HCT116 (cell line): Measurements from ENCODE around the gene FBP1. TPM values are rescaled to one million over a fixed set of nuclear protein-coding genes. Genes with fewer than 3 reads are reported as not detected.

Experiments
- ATAC-seq: fragments of 200-7000 bp; cut with Tn5 transposase; 2 replicates; pipeline ENCODE4 v1.9.1; 2020; ENCODE audit warnings: mild to moderate bottlenecking, moderate library complexity
- BruUV-seq: library from RNA; stranded (reverse); fragments of 400-500 nt; replicated peaks from 2 replicates; lab custom pipeline; 2021; lab: Mats Ljungman, UMichigan
- CTCF ChIA-PET: fragments of 300-600 bp; sonication (Branson Sonifier 250); formaldehyde crosslinking; loops from one replicate; lab custom pipeline; 2021; ENCODE audit warnings: antibody characterized with exemption; lab: Charles Lee
- POLR2A ChIA-PET: fragments of 300-600, 350-600 bp; sonication (Branson Sonifier 250); formaldehyde crosslinking; loops from one replicate; lab custom pipeline; 2021; ENCODE audit warnings: antibody characterized with exemption; lab: Charles Lee
- RAD21 ChIA-PET, 2 experiments: fragments of 300-600 bp; sonication (Branson Sonifier 250); formaldehyde crosslinking; loops; one replicate each; lab custom pipeline; 2023; ENCODE audit warnings: low total read pairs in 2 of 2; ENCODE audit not compliant: uncharacterized antibody in 2 of 2, unreplicated experiment in 2 of 2, low non-redundant PET in 1 of 2; lab: Charles Lee
- DNase-seq: peaks from one replicate; pipeline ENCODE4 v3.0.0-alpha.2; 2010; ENCODE audit warnings: low read depth, low spot score
- H2AFZ ChIP-seq: fragments of 200-600 bp; shearing (Covaris generic), sonication (generic); 2 replicates; pipeline ENCODE4 v1.6.1; 2017; ENCODE audit warnings: low read depth, mixed run types, mixed read lengths, antibody characterized with exemption, low read length; ENCODE audit not compliant: poor library complexity, severe bottlenecking
- H3K27ac ChIP-seq: 2 replicates; pipeline ENCODE4 v1.5.1; 2012; ENCODE audit warnings: low read depth, low read length
- H3K27me3 ChIP-seq: fragments of 200-600 bp; sonication (generic); 2 replicates; pipeline ENCODE4 v1.6.1; 2016; ENCODE audit warnings: mixed run types, low read length, mixed read lengths; ENCODE audit not compliant: insufficient read depth
- H3K36me3 ChIP-seq, 2 experiments: fragments of 200-500 bp in 1 of 2; fragments of 200-600 bp in 1 of 2; sonication (Bioruptor generic) in 1 of 2; sonication (generic) in 1 of 2; 2 replicates each; pipeline versions ENCODE4 v1.5.1 to v1.6.1; 2014 to 2016; ENCODE audit warnings: low read length in 2 of 2, inconsistent platforms in 1 of 2, mixed read lengths in 1 of 2, mixed run types in 1 of 2; ENCODE audit not compliant: insufficient read depth in 2 of 2, control insufficient read depth in 1 of 2
- H3K4me1 ChIP-seq, 2 experiments: fragments of 200-600 bp in 1 of 2; sonication (generic) in 1 of 2; 2 replicates each; pipeline versions ENCODE4 v1.5.1 to v1.6.1; 2012 to 2017; ENCODE audit warnings: low read length in 2 of 2, inconsistent platforms in 1 of 2, mild to moderate bottlenecking in 1 of 2, mixed read lengths in 1 of 2, mixed run types in 1 of 2, moderate library complexity in 1 of 2; ENCODE audit not compliant: insufficient read depth in 2 of 2, control insufficient read depth in 1 of 2
- H3K4me2 ChIP-seq: fragments of 200-600 bp; sonication (generic); 2 replicates; pipeline ENCODE4 v1.6.1; 2017; ENCODE audit warnings: mixed run types, low read length, mixed read lengths
- H3K4me3 ChIP-seq, 2 experiments: fragments of 200-600 bp in 1 of 2; sonication (generic) in 1 of 2; replicated peaks in 1 of 2; 2 replicates each; pipeline ENCODE4 v1.5.1; 2011 to 2016; ENCODE audit warnings: low read length in 2 of 2, control low read depth in 1 of 2, low read depth in 1 of 2, mild to moderate bottlenecking in 1 of 2, mixed read lengths in 1 of 2, mixed run types in 1 of 2
- H3K79me2 ChIP-seq: fragments of 200-600 bp; sonication (generic); 2 replicates; pipeline ENCODE4 v1.6.1; 2017; ENCODE audit warnings: mild to moderate bottlenecking, mixed run types, low read length, moderate library complexity, mixed read lengths; ENCODE audit not compliant: insufficient read depth
- H3K9ac ChIP-seq: fragments of 200-600 bp; sonication (generic); 2 replicates; pipeline ENCODE4 v1.6.1; 2016; ENCODE audit warnings: low read length, mixed read lengths
- H3K9me2 ChIP-seq: fragments of 200-600 bp; sonication (generic), shearing (Covaris generic); 2 replicates; pipeline ENCODE4 v1.6.1; 2017; ENCODE audit warnings: mixed run types, mild to moderate bottlenecking, moderate library complexity; ENCODE audit not compliant: insufficient read depth
- H3K9me3 ChIP-seq, 2 experiments: fragments of 200-500 bp in 1 of 2; fragments of 200-600 bp in 1 of 2; sonication (Bioruptor generic) in 1 of 2; sonication (generic) in 1 of 2; 2 replicates each; pipeline ENCODE4 v1.6.1; 2014 to 2017; ENCODE audit warnings: low read length in 2 of 2, mixed read lengths in 2 of 2, inconsistent platforms in 1 of 2, low read depth in 1 of 2, mild to moderate bottlenecking in 1 of 2, mixed run types in 1 of 2, moderate library complexity in 1 of 2; ENCODE audit not compliant: control insufficient read depth in 1 of 2, insufficient read depth in 1 of 2
- H4K20me1 ChIP-seq: fragments of 200-600 bp; sonication (generic), shearing (Covaris generic); 2 replicates; pipeline ENCODE4 v1.6.1; 2017; ENCODE audit warnings: mixed run types, mild to moderate bottlenecking, moderate library complexity; ENCODE audit not compliant: insufficient read depth
- CBX3 ChIP-seq: IDR thresholded peaks from 2 replicates; pipeline ENCODE4 v1.6.1; 2012; ENCODE audit warnings: low read depth
- CEBPB ChIP-seq: IDR thresholded peaks from 2 replicates; pipeline ENCODE4 v1.6.1; 2012; ENCODE audit warnings: low read depth
- ELF1 ChIP-seq: IDR thresholded peaks from 2 replicates; pipeline ENCODE4 v1.6.1; 2012; ENCODE audit warnings: low read depth, borderline replicate concordance
- EZH2 ChIP-seq: fragments of 200-600 bp; sonication (generic); IDR thresholded peaks from 2 replicates; pipeline ENCODE4 v1.6.1; 2017; ENCODE audit warnings: antibody characterized with exemption, mixed run types
- FOSL1 ChIP-seq: IDR thresholded peaks from 2 replicates; pipeline ENCODE4 v1.6.1; 2012; ENCODE audit warnings: low read depth
- POLR2A ChIP-seq: IDR thresholded peaks from 2 replicates; pipeline ENCODE4 v1.7.0; 2011; ENCODE audit warnings: borderline replicate concordance; ENCODE audit not compliant: insufficient read depth, insufficient read length; ENCODE audit errors: extremely low read depth
- RAD21 ChIP-seq: IDR thresholded peaks from 2 replicates; pipeline ENCODE4 v1.6.1; 2012; ENCODE audit warnings: low read depth, mild to moderate bottlenecking
- SIN3A ChIP-seq: IDR thresholded peaks from 2 replicates; pipeline ENCODE4 v1.6.1; 2012; ENCODE audit warnings: low read depth
- SRF ChIP-seq: IDR thresholded peaks from 2 replicates; pipeline ENCODE4 v1.6.1; 2012; ENCODE audit warnings: low read depth
- TCF7L2 ChIP-seq: IDR thresholded peaks from 2 replicates; pipeline ENCODE4 v1.7.0; 2011; ENCODE audit warnings: borderline replicate concordance, inconsistent platforms; ENCODE audit not compliant: insufficient read depth, insufficient read length; ENCODE audit errors: extremely low read depth
- ZFX ChIP-seq: fragments of 450-650 bp; IDR thresholded peaks from 2 replicates; pipeline ENCODE4 v1.6.1; 2017
- ZNF274 ChIP-seq: fragments of 200-500 bp; sonication (Bioruptor generic); IDR thresholded peaks from 2 replicates; pipeline ENCODE4 v1.6.1; 2014; ENCODE audit warnings: mild to moderate bottlenecking, low read depth, low read length, inconsistent platforms
- intact Hi-C: fragments of 100-400 bp; cut with micrococcal nuclease; formaldehyde crosslinking; loops from 2 replicates; pipeline ENCODE4 v1.10.0; 2022
- total RNA-seq: library from RNA; stranded (reverse); gene quantifications from one replicate; pipeline ENCODE4 v1.2.1, GENCODE V29; 2021; ENCODE audit not compliant: unreplicated experiment
- TF ChIP-seq, protein P1 (sequence below): IDR thresholded peaks from 2 replicates; pipeline ENCODE4 v1.6.1; 2011; ENCODE audit warnings: mild to moderate bottlenecking, low read length, moderate library complexity; ENCODE audit not compliant: insufficient replicate concordance; ENCODE audit errors: extremely low read depth
- TF ChIP-seq, protein P2 (sequence below): IDR thresholded peaks from 2 replicates; pipeline ENCODE4 v1.6.1; 2012; ENCODE audit warnings: low read depth
- TF ChIP-seq, protein P3 (sequence below), 3 experiments: fragments of 200-600 bp in 1 of 3; sonication (generic) in 1 of 3; IDR thresholded peaks in 2 of 3; conservative IDR thresholded peaks in 1 of 3; 2 replicates each; pipeline ENCODE4 v1.5.1; 2012 to 2017; ENCODE audit warnings: low read depth in 2 of 3, low read length in 2 of 3, antibody characterized with exemption in 1 of 3, borderline replicate concordance in 1 of 3, control low read depth in 1 of 3, mild to moderate bottlenecking in 1 of 3, mixed read lengths in 1 of 3, mixed run types in 1 of 3, moderate library complexity in 1 of 3; ENCODE audit not compliant: insufficient read depth in 1 of 3

The FBP1 gene
- total RNA-seq, 1 experiment from 2014 or later = 0.42 TPM

DNA sequence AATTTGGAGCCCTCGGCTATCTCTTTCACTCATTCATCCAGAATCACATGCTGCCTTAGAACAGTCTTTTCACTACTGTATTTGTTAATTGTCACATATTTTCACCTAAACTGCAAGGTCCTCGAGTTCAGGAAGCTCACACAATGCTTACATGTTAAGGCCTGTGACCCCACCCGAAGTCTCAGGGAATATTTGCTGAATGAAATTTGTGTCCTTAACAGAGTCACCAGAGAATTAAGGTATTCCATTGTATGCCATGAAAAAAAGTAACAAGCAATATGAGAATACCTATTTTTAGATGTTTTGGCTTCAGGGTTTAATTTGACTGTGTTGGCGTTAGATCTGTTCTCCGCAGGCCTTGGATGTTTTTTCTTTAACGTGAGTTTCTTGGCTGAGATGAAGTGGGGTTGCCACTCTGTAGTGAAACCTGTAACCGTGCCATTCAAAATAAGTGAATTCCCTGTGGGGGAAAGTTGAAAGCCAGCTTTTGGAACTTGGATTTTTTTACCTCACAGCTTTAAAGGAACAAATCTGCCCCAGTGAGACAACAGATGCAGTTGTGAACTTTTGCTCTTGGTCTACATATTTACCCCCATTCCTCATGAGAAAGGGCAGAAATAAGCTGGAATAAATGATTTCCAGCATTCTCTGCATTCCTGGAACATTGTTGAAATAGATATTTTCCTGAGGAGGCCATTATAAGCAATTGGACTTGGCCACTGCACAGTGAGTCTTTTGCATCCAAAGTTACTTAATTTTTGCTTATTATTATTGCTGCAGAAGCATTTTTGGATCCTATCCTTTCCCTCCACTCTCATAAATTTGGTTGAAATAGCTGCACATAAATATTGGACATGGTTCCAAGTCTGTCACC, 35.9 kb upstream of the FBP1 start:
- BruUV-seq = no TSS peak
- Histone ChIP-seq H3K27ac (no peak overlapping the region), H3K27me3 (peaks cover 16% of the 10 kb centered on the region; the same call in 1 of the 2 replicates), H3K79me2 (no peaks in the 10 kb centered on the region), H3K9me3 (no peaks in the 10 kb centered on the region), H3K4me1 (peaks cover 4 to 10% of the 10 kb centered on the region in 2 experiments; a peak in 3 of 4 replicates), H4K20me1 (no peaks in the 10 kb centered on the region), H3K9ac (no peak overlapping the region), H3K4me3 (no peak overlapping the region), H3K9me2 (no peaks in the 10 kb centered on the region), H3K36me3 (no peaks in the 10 kb centered on the region), H2AFZ (no peak overlapping the region), H3K4me2 (no peak overlapping the region)
- ChIA-PET RAD21 (no interaction called here), POLR2A (no interaction called here), CTCF (interaction anchor here (1.0 kb wide), 1 partner anchor 455 kb away, joined by 3 read pairs; no protein-coding TSS in a partner anchor)
- DNase-seq = no peak
- no peak for ATAC-seq
- TF ChIP-seq SIN3A = no peak
- no peak for TF ChIP-seq RAD21
- TF ChIP-seq ZFX = no peak
- TF ChIP-seq TCF7L2 = no peak
- TF ChIP-seq, protein P1, sequence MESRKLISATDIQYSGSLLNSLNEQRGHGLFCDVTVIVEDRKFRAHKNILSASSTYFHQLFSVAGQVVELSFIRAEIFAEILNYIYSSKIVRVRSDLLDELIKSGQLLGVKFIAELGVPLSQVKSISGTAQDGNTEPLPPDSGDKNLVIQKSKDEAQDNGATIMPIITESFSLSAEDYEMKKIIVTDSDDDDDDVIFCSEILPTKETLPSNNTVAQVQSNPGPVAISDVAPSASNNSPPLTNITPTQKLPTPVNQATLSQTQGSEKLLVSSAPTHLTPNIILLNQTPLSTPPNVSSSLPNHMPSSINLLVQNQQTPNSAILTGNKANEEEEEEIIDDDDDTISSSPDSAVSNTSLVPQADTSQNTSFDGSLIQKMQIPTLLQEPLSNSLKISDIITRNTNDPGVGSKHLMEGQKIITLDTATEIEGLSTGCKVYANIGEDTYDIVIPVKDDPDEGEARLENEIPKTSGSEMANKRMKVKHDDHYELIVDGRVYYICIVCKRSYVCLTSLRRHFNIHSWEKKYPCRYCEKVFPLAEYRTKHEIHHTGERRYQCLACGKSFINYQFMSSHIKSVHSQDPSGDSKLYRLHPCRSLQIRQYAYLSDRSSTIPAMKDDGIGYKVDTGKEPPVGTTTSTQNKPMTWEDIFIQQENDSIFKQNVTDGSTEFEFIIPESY = no peak
- TF ChIP-seq FOSL1 = no peak
- TF ChIP-seq, protein P2, sequence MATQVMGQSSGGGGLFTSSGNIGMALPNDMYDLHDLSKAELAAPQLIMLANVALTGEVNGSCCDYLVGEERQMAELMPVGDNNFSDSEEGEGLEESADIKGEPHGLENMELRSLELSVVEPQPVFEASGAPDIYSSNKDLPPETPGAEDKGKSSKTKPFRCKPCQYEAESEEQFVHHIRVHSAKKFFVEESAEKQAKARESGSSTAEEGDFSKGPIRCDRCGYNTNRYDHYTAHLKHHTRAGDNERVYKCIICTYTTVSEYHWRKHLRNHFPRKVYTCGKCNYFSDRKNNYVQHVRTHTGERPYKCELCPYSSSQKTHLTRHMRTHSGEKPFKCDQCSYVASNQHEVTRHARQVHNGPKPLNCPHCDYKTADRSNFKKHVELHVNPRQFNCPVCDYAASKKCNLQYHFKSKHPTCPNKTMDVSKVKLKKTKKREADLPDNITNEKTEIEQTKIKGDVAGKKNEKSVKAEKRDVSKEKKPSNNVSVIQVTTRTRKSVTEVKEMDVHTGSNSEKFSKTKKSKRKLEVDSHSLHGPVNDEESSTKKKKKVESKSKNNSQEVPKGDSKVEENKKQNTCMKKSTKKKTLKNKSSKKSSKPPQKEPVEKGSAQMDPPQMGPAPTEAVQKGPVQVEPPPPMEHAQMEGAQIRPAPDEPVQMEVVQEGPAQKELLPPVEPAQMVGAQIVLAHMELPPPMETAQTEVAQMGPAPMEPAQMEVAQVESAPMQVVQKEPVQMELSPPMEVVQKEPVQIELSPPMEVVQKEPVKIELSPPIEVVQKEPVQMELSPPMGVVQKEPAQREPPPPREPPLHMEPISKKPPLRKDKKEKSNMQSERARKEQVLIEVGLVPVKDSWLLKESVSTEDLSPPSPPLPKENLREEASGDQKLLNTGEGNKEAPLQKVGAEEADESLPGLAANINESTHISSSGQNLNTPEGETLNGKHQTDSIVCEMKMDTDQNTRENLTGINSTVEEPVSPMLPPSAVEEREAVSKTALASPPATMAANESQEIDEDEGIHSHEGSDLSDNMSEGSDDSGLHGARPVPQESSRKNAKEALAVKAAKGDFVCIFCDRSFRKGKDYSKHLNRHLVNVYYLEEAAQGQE = no peak
- TF ChIP-seq POLR2A = no peak
- no peak for TF ChIP-seq SRF
- no peak for TF ChIP-seq CEBPB
- TF ChIP-seq CBX3 = no peak
- TF ChIP-seq, protein P3, sequence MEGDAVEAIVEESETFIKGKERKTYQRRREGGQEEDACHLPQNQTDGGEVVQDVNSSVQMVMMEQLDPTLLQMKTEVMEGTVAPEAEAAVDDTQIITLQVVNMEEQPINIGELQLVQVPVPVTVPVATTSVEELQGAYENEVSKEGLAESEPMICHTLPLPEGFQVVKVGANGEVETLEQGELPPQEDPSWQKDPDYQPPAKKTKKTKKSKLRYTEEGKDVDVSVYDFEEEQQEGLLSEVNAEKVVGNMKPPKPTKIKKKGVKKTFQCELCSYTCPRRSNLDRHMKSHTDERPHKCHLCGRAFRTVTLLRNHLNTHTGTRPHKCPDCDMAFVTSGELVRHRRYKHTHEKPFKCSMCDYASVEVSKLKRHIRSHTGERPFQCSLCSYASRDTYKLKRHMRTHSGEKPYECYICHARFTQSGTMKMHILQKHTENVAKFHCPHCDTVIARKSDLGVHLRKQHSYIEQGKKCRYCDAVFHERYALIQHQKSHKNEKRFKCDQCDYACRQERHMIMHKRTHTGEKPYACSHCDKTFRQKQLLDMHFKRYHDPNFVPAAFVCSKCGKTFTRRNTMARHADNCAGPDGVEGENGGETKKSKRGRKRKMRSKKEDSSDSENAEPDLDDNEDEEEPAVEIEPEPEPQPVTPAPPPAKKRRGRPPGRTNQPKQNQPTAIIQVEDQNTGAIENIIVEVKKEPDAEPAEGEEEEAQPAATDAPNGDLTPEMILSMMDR (IDR thresholded peaks at IDR 0.05 in 2 of 3, conservative IDR thresholded peaks at IDR 0.05 in 1 of 3; ENCODE audit: borderline replicate concordance in 1 of 3, insufficient read depth in 1 of 3, low read depth in 2 of 3, low read length in 2 of 3) = no peak
- no peak for TF ChIP-seq ELF1
- no peak for TF ChIP-seq EZH2
- TF ChIP-seq ZNF274 = no peak
- intact Hi-C loops = no loop called here
